ENCODE results near the gene TBXA2R.
A peak's percentile ranks its signal among the peaks of the same experiment; 100 is the strongest.
"Not testable (repeated sequence)": the region's sequence is repeated elsewhere in the genome, so short reads cannot be mapped to it uniquely, and the experiment has no call there.

Gene TBXA2R

GRCh38 chr19:3604987-3605343 lies 1.7 kb downstream of the TBXA2R start:
- no peak for DNase-seq

DNA sequence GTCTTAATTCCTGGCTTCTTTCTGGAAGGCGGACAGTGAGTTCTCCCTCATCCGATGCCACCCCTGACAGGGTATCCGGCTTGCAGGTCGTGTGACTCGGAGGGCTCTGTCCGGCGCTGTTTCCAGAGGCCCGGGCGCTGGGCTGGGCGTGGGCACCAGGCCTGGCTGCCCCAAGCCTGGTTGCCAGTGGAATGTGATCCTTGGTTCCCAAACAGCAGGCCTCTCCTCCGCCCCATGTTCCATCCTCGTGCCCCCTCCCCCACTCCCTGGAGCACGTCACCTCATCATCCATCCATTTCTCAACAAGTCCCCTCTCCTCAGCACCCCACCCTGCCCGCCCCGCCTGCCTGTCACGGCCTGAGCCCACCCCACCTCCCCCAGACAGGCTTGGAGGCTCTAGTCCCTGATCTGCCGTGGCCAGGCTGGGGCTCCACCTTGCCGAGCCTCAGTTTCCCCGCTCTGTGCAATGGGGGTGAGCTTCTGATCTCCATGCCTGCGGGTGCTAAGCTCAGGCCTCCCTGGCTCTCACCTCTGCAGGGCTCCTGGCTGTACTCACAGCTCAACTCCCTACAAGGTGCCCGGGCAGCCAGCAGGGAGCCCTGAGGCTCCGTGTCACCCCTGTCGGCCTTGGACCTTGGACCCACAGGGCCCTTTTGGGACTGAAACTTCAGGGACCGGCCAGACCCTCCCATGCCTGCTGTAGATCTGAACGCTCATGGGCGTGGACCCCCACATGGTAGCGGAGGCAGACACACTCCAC lies 2.3 kb downstream of the TBXA2R start:
- DNase-seq = no peak

DNA sequence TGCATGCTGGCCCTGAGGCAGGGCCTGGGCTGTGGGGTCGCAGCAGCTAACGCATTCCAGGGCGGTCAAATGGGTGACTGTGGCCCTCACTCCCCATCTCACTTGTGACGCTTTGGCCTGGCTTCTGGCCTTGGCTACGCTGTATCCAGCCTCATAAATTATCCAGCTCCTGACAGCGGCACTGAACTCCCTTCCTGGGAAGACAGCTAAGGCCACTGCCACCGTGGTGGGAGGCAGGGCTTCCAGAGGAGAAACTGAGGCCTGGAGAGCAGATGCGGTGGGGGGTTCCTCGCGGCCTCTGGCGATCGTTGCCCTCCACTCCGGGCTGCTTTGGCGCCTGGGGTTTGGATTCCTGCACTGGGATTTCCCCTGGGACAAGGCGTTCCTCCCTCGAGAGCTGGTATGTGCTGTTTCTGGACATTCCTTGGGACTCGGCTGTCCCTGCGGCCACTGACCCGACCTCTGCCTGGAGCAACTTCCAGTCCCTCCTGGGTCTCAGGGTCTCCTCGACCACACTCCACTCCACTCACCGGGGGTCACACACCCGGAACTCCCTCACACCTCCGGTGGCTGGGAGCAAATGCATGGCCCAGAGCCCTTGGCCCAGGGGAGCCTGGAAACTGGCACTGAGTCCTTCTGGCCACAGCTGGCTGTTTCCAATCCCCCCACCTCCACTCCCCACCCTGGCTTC lies 3.4 kb downstream of the TBXA2R start:
- DNase-seq = no peak

- no peak for DNase-seq
Measured at GRCh38 chr19:3601021-3601420, 5.7 kb downstream of the TBXA2R start.

DNA sequence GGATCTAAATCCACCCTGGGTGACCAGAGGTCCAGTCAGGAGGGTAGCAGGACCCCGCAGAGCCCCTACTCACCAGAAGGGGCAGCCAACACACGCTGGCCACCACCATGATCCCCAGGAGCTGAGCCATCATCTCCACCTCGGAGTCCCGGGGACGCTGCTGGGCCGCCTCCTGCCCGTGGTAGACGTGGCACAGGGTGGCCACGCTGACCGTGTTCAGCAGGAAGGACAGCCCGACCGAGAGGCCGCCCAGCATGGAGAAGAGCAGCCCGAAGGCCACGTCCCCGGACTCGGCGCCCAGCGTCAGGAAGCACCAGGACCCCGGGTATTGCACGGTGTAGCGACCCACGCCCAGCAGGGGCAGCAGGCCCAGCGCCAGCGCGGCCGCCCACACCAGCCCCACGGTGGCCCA lies 6.9 kb downstream of the TBXA2R start:
- DNase-seq = no peak

- DNase-seq = no peak
Measured at GRCh38 chr19:3595521-3596061, 11.1 kb downstream of the TBXA2R start.

DNA sequence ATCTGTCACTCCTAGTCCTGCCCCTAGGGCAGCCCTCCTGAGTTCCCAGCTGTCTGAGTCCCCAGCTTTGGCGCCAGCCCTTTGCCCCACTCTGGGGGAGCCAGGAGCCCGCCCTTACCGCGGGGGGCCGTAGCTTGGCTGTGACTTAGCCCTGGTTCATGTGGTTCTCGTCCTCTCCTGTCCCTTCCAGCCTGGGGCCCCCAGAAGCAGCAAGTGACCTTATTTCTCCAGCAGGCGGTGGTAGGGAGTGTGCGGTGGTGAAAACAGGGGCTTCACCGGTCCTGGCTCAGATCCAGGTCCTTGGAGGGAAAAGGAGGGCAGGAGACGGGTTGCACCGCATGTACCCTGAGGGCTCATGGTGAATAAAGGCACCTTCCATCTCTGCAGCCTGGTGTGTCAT lies 13.5 kb downstream of the TBXA2R start:
- no peak for DNase-seq

GRCh38 chr19:3591876-3592613 lies 14.6 kb downstream of the TBXA2R start:
- no peak for DNase-seq

GRCh38 chr19:3590991-3591659 lies 15.6 kb downstream of the TBXA2R start:
- DNase-seq = no peak

DNA sequence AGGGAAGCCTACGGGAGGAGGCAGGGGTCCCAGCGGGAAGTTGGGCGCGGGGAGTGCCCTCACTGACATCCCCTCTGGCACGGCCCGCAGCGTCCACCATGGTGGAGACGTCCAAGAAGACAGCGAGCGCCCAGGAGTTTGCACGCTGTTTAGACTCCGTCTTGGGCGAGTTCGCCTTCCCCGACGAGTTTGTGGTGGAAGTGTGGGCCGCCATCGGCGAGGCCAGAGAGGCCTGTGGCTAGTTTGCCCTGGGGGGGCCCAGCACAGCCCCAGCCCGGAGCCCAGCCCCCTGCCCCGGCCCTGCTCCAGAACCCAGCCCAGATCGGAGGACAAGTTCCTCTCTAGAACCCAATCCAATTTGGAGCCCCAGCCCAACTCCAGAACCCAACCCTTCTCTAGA lies 16.7 kb downstream of the TBXA2R start:
- DNase-seq = no peak

- DNase-seq = no peak
Measured at GRCh38 chr19:3589439-3589838, 17.2 kb downstream of the TBXA2R start.

- DNase-seq = no peak
Measured at GRCh38 chr19:3586707-3587346, 19.8 kb downstream of the TBXA2R start.

DNA sequence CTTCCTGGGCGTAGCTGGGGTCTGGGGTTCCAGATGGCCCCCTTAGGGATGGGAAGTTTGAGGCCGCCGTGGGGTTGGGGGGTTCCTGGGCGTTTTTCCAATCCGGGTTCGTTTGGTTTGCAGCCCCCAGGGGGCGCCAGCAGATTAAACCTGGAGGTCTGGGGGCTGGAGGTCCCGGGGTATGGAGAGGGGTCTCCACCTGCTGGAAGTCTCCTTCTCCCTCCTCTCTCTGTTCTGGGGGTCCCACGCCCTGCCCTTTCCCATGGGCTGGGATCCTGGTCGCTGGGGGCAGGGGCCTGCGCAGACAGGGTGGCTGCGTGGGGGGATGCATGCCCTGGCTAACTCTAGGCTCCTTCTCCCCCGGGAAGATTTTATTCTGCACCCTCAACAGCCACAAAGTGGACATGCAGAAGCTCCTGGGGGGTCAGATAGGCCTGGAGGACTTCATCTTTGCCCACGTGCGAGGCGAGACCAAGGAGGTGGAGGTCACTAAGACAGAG lies 20.5 kb downstream of the TBXA2R start:
- DNase-seq = peak in 1 of 2 experiments; percentile 35

- no peak for DNase-seq
Measured at GRCh38 chr19:3585301-3586126, 21.2 kb downstream of the TBXA2R start, which contains the start of gene GIPC3. Gene GIPC3 (plus strand): TSS chr19:3585478. CDS start chr19:3585598, 120 bp downstream.

DNA sequence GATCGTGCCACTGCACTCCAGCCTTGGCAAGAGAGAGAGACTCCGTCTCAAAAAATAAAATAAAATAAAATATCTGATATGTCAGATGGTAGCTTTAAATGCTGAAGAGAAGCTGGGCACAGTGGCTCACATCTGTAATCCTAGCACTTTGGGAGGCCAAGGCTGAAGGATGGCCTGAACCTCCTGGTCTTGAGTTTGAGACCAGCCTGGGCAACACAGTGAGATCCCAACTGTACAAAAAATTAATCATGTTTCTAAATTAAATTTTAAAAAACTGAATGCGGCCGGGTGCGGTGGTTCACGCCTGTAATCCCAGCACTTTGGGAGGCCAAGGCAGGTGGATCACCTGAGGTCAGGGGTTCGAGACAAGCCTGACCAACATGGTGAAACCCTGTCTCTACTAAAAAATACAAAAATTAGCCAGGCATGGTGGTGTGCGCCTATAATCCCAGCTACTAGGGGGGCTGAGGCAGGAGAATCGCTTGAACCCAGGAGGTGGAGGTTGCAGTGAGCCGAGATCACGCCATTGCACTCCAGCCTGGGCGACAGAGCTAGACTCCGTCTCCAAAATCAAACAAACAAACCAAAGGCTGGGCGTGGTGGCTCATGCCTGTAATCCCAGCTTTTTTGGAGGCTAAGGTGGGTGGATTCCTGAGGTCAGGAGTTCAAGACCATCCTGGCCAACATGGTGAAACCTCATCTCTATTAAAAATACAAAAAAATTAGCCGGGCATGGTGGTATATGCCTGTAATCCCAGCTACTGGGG lies 22.5 kb downstream of the TBXA2R start:
- not testable (repeated sequence) for DNase-seq

DNA sequence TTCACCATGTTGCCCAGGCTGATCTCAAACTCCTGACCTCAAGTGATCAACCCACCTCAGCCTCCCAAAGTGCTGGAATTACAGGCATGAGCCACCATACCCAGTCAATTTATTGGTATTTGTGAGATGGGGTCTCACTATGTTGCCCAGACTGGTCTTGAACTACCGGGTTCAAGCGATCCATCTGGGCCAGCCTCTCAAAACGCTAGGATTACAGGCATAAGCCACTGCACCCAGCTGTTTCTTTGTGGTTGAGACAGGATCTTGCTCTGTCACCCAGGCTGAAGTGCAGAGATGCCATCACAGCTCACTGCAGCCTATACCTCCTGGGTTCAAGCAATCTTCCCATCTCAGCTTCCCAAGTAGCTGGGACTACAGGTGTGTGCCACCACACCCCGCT lies 24.9 kb downstream of the TBXA2R start:
- DNase-seq = not testable (repeated sequence)

DNA sequence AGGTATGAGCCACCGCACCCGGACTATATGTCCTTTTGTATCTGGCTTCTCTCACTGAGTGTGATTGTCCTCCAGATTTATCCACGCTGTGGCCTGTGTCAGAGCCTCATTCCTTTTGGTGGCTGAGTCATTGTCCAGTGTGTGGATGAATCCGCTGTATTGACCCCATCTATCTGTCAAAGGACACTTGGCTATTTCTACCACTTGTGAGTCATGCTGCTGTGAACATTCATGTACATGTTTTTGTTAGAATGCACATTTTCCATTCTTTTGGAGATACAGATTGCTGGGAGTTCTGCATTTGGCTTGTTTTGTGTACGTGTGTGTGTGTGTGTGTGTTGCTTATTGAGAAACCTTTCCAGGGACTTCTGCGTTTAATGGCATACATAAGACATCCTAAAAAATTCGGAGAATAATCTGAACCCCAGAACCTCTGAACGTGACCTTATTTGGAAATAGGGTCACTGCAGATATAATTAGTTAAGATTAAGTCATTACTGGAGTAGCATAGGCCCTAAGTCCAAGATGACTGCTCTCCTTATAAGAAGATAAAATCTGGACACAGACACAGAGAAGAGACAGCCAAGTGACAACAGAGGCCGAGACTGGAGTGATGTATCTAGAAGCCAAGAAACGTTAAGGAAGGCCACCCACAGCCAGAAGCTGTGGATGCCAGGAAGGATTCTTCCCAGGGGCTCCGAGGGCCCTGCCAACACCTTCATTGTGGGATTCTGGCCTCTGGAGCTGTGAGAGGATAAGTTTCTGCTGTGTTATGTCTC lies 26.3 kb downstream of the TBXA2R start:
- DNase-seq = no peak

DNA sequence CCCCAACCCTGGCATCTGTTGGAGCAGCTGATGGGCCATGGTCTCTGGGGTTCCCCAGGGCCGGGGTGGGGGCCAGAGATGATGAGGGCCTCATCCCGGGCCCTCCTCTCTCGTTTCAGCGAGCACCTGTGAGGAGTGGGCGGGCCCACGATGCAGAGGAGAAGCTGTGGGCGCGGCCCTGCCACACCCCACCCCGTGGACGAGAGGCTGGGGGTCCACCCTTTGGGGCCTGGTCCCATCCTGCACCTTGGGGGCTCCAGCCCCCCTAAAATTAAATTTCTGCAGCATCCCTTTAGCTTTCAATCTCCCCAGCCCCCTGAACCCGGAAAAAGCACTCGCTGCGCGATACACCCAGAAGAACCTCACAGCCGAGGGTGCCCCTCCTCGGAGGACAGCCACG lies 28.3 kb downstream of the TBXA2R start:
- DNase-seq = no peak

DNA sequence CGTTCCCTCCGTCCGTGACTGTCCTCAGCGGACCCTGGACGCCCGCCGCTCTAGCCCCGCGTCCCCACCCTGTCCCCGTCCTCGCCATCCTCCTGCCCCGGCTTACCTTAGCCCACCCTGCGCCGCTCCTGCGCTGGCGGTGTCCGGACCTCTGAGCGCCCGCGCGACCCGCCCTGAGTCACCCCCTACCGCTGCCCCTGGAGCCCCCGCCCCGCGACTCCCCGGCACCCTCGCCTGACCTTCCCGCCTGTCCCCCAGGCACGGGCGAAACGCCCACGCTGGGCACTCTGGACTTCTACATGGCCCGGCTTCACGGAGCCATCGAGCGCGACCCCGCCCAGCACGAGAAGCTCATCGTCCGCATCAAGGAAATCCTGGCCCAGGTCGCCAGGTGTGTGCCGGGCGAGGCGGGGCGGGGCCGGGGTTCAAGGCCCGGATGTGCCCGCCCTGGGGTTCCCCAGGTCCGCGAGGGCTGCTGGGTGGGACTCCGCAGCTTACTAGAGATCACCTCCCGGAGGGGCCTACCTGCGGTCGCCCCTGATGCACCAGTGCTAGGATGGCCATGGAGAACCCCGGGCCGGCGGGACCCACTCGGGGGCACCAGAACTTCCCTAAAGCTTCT lies 28.8 kb downstream of the TBXA2R start:
- DNase-seq = no peak

Measured in activated CD4-positive, alpha-beta T cell treated with anti-CD3 and anti-CD28 coated beads, Interleukin-2, amount 50 U/mL, for 4 hours (primary cell).